IMR-90 (cell line): ENCODE results near the gene NHP2. TPM values are rescaled to one million over a fixed set of nuclear protein-coding genes. Genes with fewer than 3 reads are reported as not detected.

Experiments
- ATAC-seq: fragments of 200-7000 bp; cut with Tn5 transposase; 2 replicates; pipeline ENCODE4 v1.9.1; 2020; ENCODE audit warnings: low read depth, mild to moderate bottlenecking, moderate library complexity
- BruUV-seq: library from RNA; stranded (reverse); fragments of 400-500 nt; replicated peaks from 2 replicates; lab custom pipeline; 2021; lab: Mats Ljungman, UMichigan
- CTCF ChIA-PET: fragments of 300-600 bp; formaldehyde crosslinking; extraction: SDS; loops from one replicate; lab custom pipeline; 2021; ENCODE audit warnings: antibody characterized with exemption; lab: Yijun Ruan, JAX
- POLR2A ChIA-PET: fragments of 300-600 bp; sonication (Branson Sonifier 250); formaldehyde crosslinking; loops from one replicate; lab custom pipeline; 2022; ENCODE audit warnings: antibody characterized with exemption; ENCODE audit not compliant: unreplicated experiment; lab: Charles Lee
- DNase-seq: peaks from one replicate; pipeline ENCODE4 v3.0.0; 2013
- H2AFZ ChIP-seq: replicated peaks from 2 replicates; pipeline ENCODE3; 2013; ENCODE audit warnings: low read length, mild to moderate bottlenecking; ENCODE audit not compliant: poor library complexity
- H2AK5ac ChIP-seq: 2 replicates; pipeline ENCODE4 v1.6.1; 2013; ENCODE audit warnings: low read depth, low read length, inconsistent platforms
- H2AK9ac ChIP-seq: replicated peaks from 2 replicates; pipeline ENCODE3; 2013; ENCODE audit warnings: mild to moderate bottlenecking, low read depth, low read length, moderate library complexity; ENCODE audit not compliant: poor library complexity
- H2BK120ac ChIP-seq: 2 replicates; pipeline ENCODE4 v1.6.1; 2013; ENCODE audit warnings: low read depth, low read length, inconsistent platforms
- H2BK15ac ChIP-seq: 3 replicates; pipeline ENCODE4 v1.6.1; 2013; ENCODE audit warnings: low read depth, low read length, inconsistent platforms
- H2BK20ac ChIP-seq: 2 replicates; pipeline ENCODE4 v1.6.1; 2013; ENCODE audit warnings: low read depth, mild to moderate bottlenecking, inconsistent platforms, low read length, moderate library complexity
- H2BK5ac ChIP-seq: 2 replicates; pipeline ENCODE4 v1.6.1; 2013; ENCODE audit warnings: mild to moderate bottlenecking, low read depth, low read length, inconsistent platforms; ENCODE audit not compliant: poor library complexity, severe bottlenecking
- H3K14ac ChIP-seq: replicated peaks from 2 replicates; pipeline ENCODE4 v1.6.1; 2013; ENCODE audit warnings: low read depth, low read length, inconsistent platforms
- H3K18ac ChIP-seq: 2 replicates; pipeline ENCODE4 v1.6.1; 2013; ENCODE audit warnings: low read depth, low read length, control low read depth
- H3K23ac ChIP-seq: 2 replicates; pipeline ENCODE4 v1.6.1; 2013; ENCODE audit warnings: low read depth, low read length, inconsistent platforms
- H3K27ac ChIP-seq: 2 replicates; pipeline ENCODE4 v1.5.1; 2013; ENCODE audit warnings: mild to moderate bottlenecking, control low read depth, low read length; ENCODE audit not compliant: insufficient read depth
- H3K27me3 ChIP-seq: 2 replicates; pipeline ENCODE4 v1.6.1; 2013; ENCODE audit warnings: low read length; ENCODE audit not compliant: control insufficient read depth, insufficient read depth
- H3K36me3 ChIP-seq: 2 replicates; pipeline ENCODE4 v1.6.1; 2013; ENCODE audit warnings: low read length, mixed read lengths; ENCODE audit not compliant: control insufficient read depth, insufficient read depth
- H3K4ac ChIP-seq: 2 replicates; pipeline ENCODE4 v1.6.1; 2013; ENCODE audit warnings: low read depth, low read length, inconsistent platforms
- H3K4me1 ChIP-seq: 2 replicates; pipeline ENCODE4 v1.6.1; 2013; ENCODE audit warnings: low read length, mixed read lengths; ENCODE audit not compliant: control insufficient read depth, insufficient read depth
- H3K4me2 ChIP-seq: 2 replicates; pipeline ENCODE4 v1.6.1; 2013; ENCODE audit warnings: low read depth, mild to moderate bottlenecking, control low read depth, low read length, moderate library complexity
- H3K4me3 ChIP-seq: 2 replicates; pipeline ENCODE4 v1.5.1; 2013; ENCODE audit warnings: low read depth, mild to moderate bottlenecking, control low read depth, low read length, moderate library complexity; ENCODE audit not compliant: insufficient read depth
- H3K56ac ChIP-seq: 2 replicates; pipeline ENCODE4 v1.6.1; 2013; ENCODE audit warnings: low read length, inconsistent platforms; ENCODE audit not compliant: insufficient read depth; ENCODE audit errors: extremely low read depth
- H3K79me1 ChIP-seq, 2 experiments: 2 replicates each; pipeline ENCODE4 v1.6.1; 2013; ENCODE audit warnings: low read length in 2 of 2, inconsistent platforms in 1 of 2, low read depth in 1 of 2
- H3K9ac ChIP-seq: 2 replicates; pipeline ENCODE4 v1.6.1; 2013; ENCODE audit warnings: low read depth, low read length, control low read depth
- H3K9me1 ChIP-seq: 2 replicates; pipeline ENCODE4 v1.6.1; 2013; ENCODE audit warnings: low read length, inconsistent platforms; ENCODE audit not compliant: insufficient read depth
- H3K9me3 ChIP-seq: 2 replicates; pipeline ENCODE4 v1.6.1; 2013; ENCODE audit warnings: low read length; ENCODE audit not compliant: control insufficient read depth, insufficient read depth
- H4K20me1 ChIP-seq: 2 replicates; pipeline ENCODE4 v1.6.1; 2013; ENCODE audit warnings: low read length, inconsistent platforms; ENCODE audit not compliant: insufficient read depth
- H4K5ac ChIP-seq: 2 replicates; pipeline ENCODE4 v1.6.1; 2013; ENCODE audit warnings: mild to moderate bottlenecking, low read depth, low read length, control low read depth
- H4K8ac ChIP-seq, 2 experiments: 2 replicates each; pipeline ENCODE4 v1.6.1; 2013; ENCODE audit warnings: low read depth in 2 of 2, low read length in 2 of 2, control low read depth in 1 of 2, inconsistent platforms in 1 of 2
- H4K91ac ChIP-seq: 2 replicates; pipeline ENCODE4 v1.6.1; 2013; ENCODE audit warnings: low read depth, low read length, inconsistent platforms; ENCODE audit not compliant: insufficient read depth
- BHLHE40 ChIP-seq: fragments of 150-350 bp; IDR thresholded peaks from 2 replicates; pipeline ENCODE4 v1.6.1; 2016; ENCODE audit warnings: mild to moderate bottlenecking, low read depth, low read length
- CEBPB ChIP-seq: IDR thresholded peaks from 2 replicates; pipeline ENCODE4 v1.6.1; 2012; ENCODE audit warnings: low read depth, low read length, improper control_type of control experiment
- CHD1 ChIP-seq: IDR thresholded peaks from 2 replicates; pipeline ENCODE4 v1.6.1; 2012; ENCODE audit warnings: low read depth, low read length, improper control_type of control experiment
- ELK1 ChIP-seq: fragments of 150-350 bp; IDR thresholded peaks from 2 replicates; pipeline ENCODE4 v1.6.1; 2016; ENCODE audit warnings: low read depth, mild to moderate bottlenecking, low read length, moderate library complexity, borderline replicate concordance
- FOS ChIP-seq: fragments of 150-350 bp; IDR thresholded peaks from 2 replicates; pipeline ENCODE4 v1.6.1; 2016; ENCODE audit warnings: low read depth, low read length
- MAFK ChIP-seq: IDR thresholded peaks from 2 replicates; pipeline ENCODE4 v1.6.1; 2012; ENCODE audit warnings: low read depth, low read length, improper control_type of control experiment
- MAZ ChIP-seq: IDR thresholded peaks from 2 replicates; pipeline ENCODE4 v1.6.1; 2012; ENCODE audit warnings: low read depth, mild to moderate bottlenecking, low read length, improper control_type of control experiment, moderate library complexity, borderline replicate concordance
- MXI1 ChIP-seq: IDR thresholded peaks from 2 replicates; pipeline ENCODE4 v1.6.1; 2012; ENCODE audit warnings: low read depth, mild to moderate bottlenecking, low read length, moderate library complexity, borderline replicate concordance
- NFE2L2 ChIP-seq: fragments of 150-350 bp; IDR thresholded peaks from 2 replicates; pipeline ENCODE4 v1.6.1; 2016; ENCODE audit warnings: low read depth, mild to moderate bottlenecking, low read length
- POLR2A ChIP-seq: IDR thresholded peaks from 2 replicates; pipeline ENCODE4 v1.6.1; 2012; ENCODE audit warnings: mild to moderate bottlenecking, low read depth, low read length
- RAD21 ChIP-seq: IDR thresholded peaks from 2 replicates; pipeline ENCODE4 v1.6.1; 2012; ENCODE audit warnings: low read length, improper control_type of control experiment
- RCOR1 ChIP-seq: IDR thresholded peaks from 2 replicates; pipeline ENCODE4 v1.6.1; 2012; ENCODE audit warnings: mild to moderate bottlenecking, low read length, improper control_type of control experiment; ENCODE audit not compliant: insufficient replicate concordance
- RFX5 ChIP-seq: IDR thresholded peaks from 2 replicates; pipeline ENCODE4 v1.8.0; 2012; ENCODE audit warnings: low read depth, mild to moderate bottlenecking, low read length, moderate library complexity
- SMC3 ChIP-seq: fragments of 150-350 bp; IDR thresholded peaks from 2 replicates; pipeline ENCODE4 v1.6.1; 2016; ENCODE audit warnings: low read depth, mild to moderate bottlenecking, antibody characterized with exemption, low read length, moderate library complexity
- WGBS, 2 experiments: methylation state at CpG; one replicate each; pipeline versions ENCODE4 v1.1.5 to v1.1.7; 2013; ENCODE audit warnings: missing lambda C conversion rate in 2 of 2; ENCODE audit not compliant: insufficient read length in 1 of 2; ENCODE audit errors: extremely low coverage in 2 of 2; 5-methylcytosine and 5-hydroxymethylcytosine counted together
- dilution Hi-C: fragments of 300-500 bp; cut with HindIII; formaldehyde crosslinking; loops from one replicate; pipeline ENCODE4 v1.14.3; 2018; ENCODE audit warnings: low sequenced_read_pairs; ENCODE audit not compliant: unreplicated experiment
- in situ Hi-C: fragments of 300-500 bp; cut with MboI; formaldehyde crosslinking; loops from 3 replicates; pipeline ENCODE4 v1.14.3; 2019; ENCODE audit warnings: low sequenced_read_pairs, inconsistent platforms, mixed read lengths
- intact Hi-C: fragments of 100-400 bp; cut with micrococcal nuclease; formaldehyde crosslinking; loops from 2 replicates; pipeline ENCODE4 v1.10.0; 2022
- polyA plus RNA-seq, 3 experiments: library from polyadenylated mRNA; depleted of rRNA; stranded (reverse); fragments of >200 nt; gene quantifications; 2 replicates each; pipeline ENCODE4 v1.2.3, GENCODE V29; 2012; ENCODE audit warnings: low replicate concordance in 1 of 3
- total RNA-seq: library from RNA; depleted of rRNA; stranded (reverse); fragments of >200 nt; gene quantifications from 2 replicates; pipeline ENCODE4 v1.2.3, GENCODE V29; 2012
- TF ChIP-seq, protein P1 (sequence below): fragments of 150-350 bp; IDR thresholded peaks from 2 replicates; pipeline ENCODE4 v1.6.1; 2017; ENCODE audit warnings: mild to moderate bottlenecking, antibody characterized with exemption, low read length, low read depth
- TF ChIP-seq, protein P2 (sequence below): conservative IDR thresholded peaks from 2 replicates; pipeline ENCODE4 v1.5.1; 2012; ENCODE audit warnings: mild to moderate bottlenecking, low read depth, low read length, improper control_type of control experiment

Gene NHP2
- total and polyA plus RNA-seq, 2 of the 4 experiments (the other 2 are of a cell fraction), result 180 to 278 TPM

- Histone ChIP-seq H2AK9ac (no peak overlapping the region), H2AFZ (no peak overlapping the region), H3K23ac (no peak overlapping the region), H3K4ac (no peak overlapping the region), H3K14ac (no peak overlapping the region), H4K20me1 (peaks cover 7% of the 10 kb centered on the region; the same call in 1 of the 2 replicates), H3K4me1 (peaks cover 3% of the 10 kb centered on the region; the same call in 1 of the 2 replicates), H3K4me2 (no peak overlapping the region), H4K5ac (no peak overlapping the region), H2BK20ac (no peak overlapping the region), H3K4me3 (no peak overlapping the region), H3K9me1 (peaks cover 1% of the 10 kb centered on the region; the same call in 1 of the 2 replicates), H3K27me3 (no peaks in the 10 kb centered on the region), H3K56ac (no peak overlapping the region), H4K8ac (no peak overlapping the region), H2BK120ac (no peak overlapping the region), H3K36me3 (peaks cover 31% of the 10 kb centered on the region), H3K9ac (no peak overlapping the region), H3K9me3 (no peaks in the 10 kb centered on the region), H4K91ac (no peak overlapping the region), H3K79me1 (peaks cover 4 to 6% of the 10 kb centered on the region in 2 experiments; a peak in 3 of 4 replicates), H3K18ac (no peak overlapping the region), H2BK15ac (no peak overlapping the region), H2AK5ac (no peak overlapping the region), H2BK5ac (no peak overlapping the region), H3K27ac (no peak overlapping the region)
- no TSS peak for BruUV-seq
- no CpG with 5 or more reads among the region's 4 CpGs for WGBS, 2 experiments
- ChIA-PET CTCF (no interaction called here), POLR2A (no interaction called here)
- ATAC-seq (no peak), DNase-seq (no peak)
- in situ Hi-C loops (no loop called here), dilution Hi-C loops (no loop called here), intact Hi-C loops (no loop called here)
- TF ChIP-seq, protein P1, sequence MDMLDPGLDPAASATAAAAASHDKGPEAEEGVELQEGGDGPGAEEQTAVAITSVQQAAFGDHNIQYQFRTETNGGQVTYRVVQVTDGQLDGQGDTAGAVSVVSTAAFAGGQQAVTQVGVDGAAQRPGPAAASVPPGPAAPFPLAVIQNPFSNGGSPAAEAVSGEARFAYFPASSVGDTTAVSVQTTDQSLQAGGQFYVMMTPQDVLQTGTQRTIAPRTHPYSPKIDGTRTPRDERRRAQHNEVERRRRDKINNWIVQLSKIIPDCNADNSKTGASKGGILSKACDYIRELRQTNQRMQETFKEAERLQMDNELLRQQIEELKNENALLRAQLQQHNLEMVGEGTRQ, result no peak
- TF ChIP-seq RCOR1, result no peak
- TF ChIP-seq CEBPB, result no peak
- TF ChIP-seq FOS, result no peak
- TF ChIP-seq POLR2A, result no peak
- TF ChIP-seq MAFK, result no peak
- TF ChIP-seq RAD21, result no peak
- no peak for TF ChIP-seq MXI1
- no peak for TF ChIP-seq MAZ
- no peak for TF ChIP-seq CHD1
- no peak for TF ChIP-seq RFX5
- TF ChIP-seq SMC3, result no peak
- TF ChIP-seq BHLHE40, result no peak
- TF ChIP-seq, protein P2, sequence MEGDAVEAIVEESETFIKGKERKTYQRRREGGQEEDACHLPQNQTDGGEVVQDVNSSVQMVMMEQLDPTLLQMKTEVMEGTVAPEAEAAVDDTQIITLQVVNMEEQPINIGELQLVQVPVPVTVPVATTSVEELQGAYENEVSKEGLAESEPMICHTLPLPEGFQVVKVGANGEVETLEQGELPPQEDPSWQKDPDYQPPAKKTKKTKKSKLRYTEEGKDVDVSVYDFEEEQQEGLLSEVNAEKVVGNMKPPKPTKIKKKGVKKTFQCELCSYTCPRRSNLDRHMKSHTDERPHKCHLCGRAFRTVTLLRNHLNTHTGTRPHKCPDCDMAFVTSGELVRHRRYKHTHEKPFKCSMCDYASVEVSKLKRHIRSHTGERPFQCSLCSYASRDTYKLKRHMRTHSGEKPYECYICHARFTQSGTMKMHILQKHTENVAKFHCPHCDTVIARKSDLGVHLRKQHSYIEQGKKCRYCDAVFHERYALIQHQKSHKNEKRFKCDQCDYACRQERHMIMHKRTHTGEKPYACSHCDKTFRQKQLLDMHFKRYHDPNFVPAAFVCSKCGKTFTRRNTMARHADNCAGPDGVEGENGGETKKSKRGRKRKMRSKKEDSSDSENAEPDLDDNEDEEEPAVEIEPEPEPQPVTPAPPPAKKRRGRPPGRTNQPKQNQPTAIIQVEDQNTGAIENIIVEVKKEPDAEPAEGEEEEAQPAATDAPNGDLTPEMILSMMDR, result no peak
- TF ChIP-seq ELK1, result no peak
- TF ChIP-seq NFE2L2, result no peak
Observed at GRCh38 chr5:178141550-178141949, 12.1 kb downstream of the NHP2 start.
